HG02943 (cell line): ENCODE results near the gene SELENON.

Experiments used
- ATAC-seq: cut with Tn5 transposase; IDR thresholded peaks from one replicate; pipeline ENCODE4 v1.9.1; 2021; ENCODE audit warnings: mild to moderate bottlenecking, low read depth, moderate library complexity; ENCODE audit not compliant: unreplicated experiment

Gene SELENON

GRCh38 chr1:25807480-25808390 is 7.7 kb downstream of the SELENON start:
- no peak for ATAC-seq

- no peak for ATAC-seq
Observed at GRCh38 chr1:25808481-25809244, 8.7 kb downstream of the SELENON start.

GRCh38 chr1:25809283-25809926 is 9.4 kb downstream of the SELENON start:
- no peak for ATAC-seq

GRCh38 chr1:25809929-25810328 is 9.9 kb downstream of the SELENON start:
- ATAC-seq, result no peak

- no peak for ATAC-seq
Observed at GRCh38 chr1:25810341-25811299, 10.6 kb downstream of the SELENON start.

GRCh38 chr1:25811384-25812082 is 11.5 kb downstream of the SELENON start:
- no peak for ATAC-seq

- ATAC-seq, result no peak
Observed at GRCh38 chr1:25813071-25813733, 13.2 kb downstream of the SELENON start.

GRCh38 chr1:25813734-25814471 is 13.9 kb downstream of the SELENON start:
- no peak for ATAC-seq

- ATAC-seq, result no peak
Observed at GRCh38 chr1:25814549-25815087, 14.6 kb downstream of the SELENON start.

- no peak for ATAC-seq
Observed at GRCh38 chr1:25815208-25816111, 15.5 kb downstream of the SELENON start.

- ATAC-seq, result no peak
Observed at GRCh38 chr1:25816112-25816718, 16.2 kb downstream of the SELENON start.

GRCh38 chr1:25817840-25818501 is 18.0 kb downstream of the SELENON start:
- ATAC-seq, result no peak

- ATAC-seq, result no peak
Observed at GRCh38 chr1:25818569-25818968, 18.6 kb downstream of the SELENON start.

GRCh38 chr1:25819491-25820246 is 19.7 kb downstream of the SELENON start, which contains the start of gene MTFR1L:
MTFR1L (plus strand) TSS chr1:25819954; CDS start chr1:25823105, 3,151 bp downstream.
- ATAC-seq, result peak; percentile 87
